ENCODE measurements around the gene KRT7. TPM values are rescaled to one million over a fixed set of nuclear protein-coding genes. Genes with fewer than 3 reads are reported as not detected.

The KRT7 gene
- total RNA-seq, 1 experiment from 2014 or later: 10.0 TPM

DNA sequence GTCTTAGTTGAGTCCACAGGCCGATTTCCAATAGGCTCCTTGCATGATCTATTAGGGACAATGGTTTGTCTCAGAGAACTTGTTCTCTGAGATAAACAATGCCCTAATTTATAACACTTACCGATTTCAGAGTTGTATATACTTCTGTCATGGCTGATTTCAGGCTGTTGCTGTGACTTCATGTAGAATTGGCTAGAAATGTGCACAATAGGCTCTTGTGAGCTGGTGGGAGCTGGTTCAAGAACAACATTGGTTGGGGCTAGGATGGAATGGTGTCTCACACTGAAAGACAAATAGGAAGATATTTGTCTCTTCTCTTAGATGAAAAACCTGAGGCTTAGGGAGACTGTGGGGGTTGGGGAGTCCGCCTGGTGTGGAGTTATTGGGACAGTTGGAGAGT is 34.7 kb downstream of the KRT7 start:
- WGBS (ENCODE audit: extremely low coverage, insufficient read length, low lambda C conversion rate): no CpG with 5 or more reads among the region's 3 CpGs
- peaks cover 30% of the 10 kb centered on the region for H3K27me3 Mint-ChIP-seq (ENCODE audit: low read depth)

More for the DNA sequence above, 34.7 kb downstream of the KRT7 start:
- Mint-ChIP-seq H3K36me3 (ENCODE audit: insufficient read depth in 1 of 3, low read depth in 3 of 3) (0 out of 7 replicates have a peak, but pooled peaks cover 0 to under 1% (median 0%) of the 10 kb centered on the region in 3 experiments), H3K4me3 (no peak overlapping the region), H3K27ac (no peak overlapping the region; a peak in 1 of 7 replicates), H3K9me3 (peaks cover 2% of the 10 kb centered on the region in 2 experiments; a peak in 3 of 5 replicates), H3K4me1 (peaks cover 0 to 2% of the 10 kb centered on the region in 2 experiments)
- H4K20me1 ChIP-seq (ENCODE audit: control insufficient read depth, insufficient read depth, insufficient read length): no peaks in the 10 kb centered on the region
- H3K18ac ChIP-seq (ENCODE audit: insufficient read length, low read depth, low read length): no peak overlapping the region
- no peak overlapping the region for H4K91ac ChIP-seq (ENCODE audit: insufficient read length, low read depth, low read length)
- H3K27me3 ChIP-seq (ENCODE audit: insufficient read depth, low read length): no peaks in the 10 kb centered on the region; the same call in 1 of the 2 replicates
- no peak overlapping the region for H2BK5ac ChIP-seq (ENCODE audit: insufficient read length, low read length)
- no peaks in the 10 kb centered on the region for H3K79me1 ChIP-seq (ENCODE audit: insufficient read depth, low read depth, low read length, poor library complexity, severe bottlenecking)
- no peak overlapping the region for H4K5ac ChIP-seq (ENCODE audit: insufficient read length, low read depth, low read length)
- H3K79me2 ChIP-seq (ENCODE audit: insufficient read depth, low read length): no peaks in the 10 kb centered on the region
- H3K14ac ChIP-seq (ENCODE audit: insufficient read depth, low read length): no peak overlapping the region
- no peak for DNase-seq
- TF ChIP-seq, protein P1, sequence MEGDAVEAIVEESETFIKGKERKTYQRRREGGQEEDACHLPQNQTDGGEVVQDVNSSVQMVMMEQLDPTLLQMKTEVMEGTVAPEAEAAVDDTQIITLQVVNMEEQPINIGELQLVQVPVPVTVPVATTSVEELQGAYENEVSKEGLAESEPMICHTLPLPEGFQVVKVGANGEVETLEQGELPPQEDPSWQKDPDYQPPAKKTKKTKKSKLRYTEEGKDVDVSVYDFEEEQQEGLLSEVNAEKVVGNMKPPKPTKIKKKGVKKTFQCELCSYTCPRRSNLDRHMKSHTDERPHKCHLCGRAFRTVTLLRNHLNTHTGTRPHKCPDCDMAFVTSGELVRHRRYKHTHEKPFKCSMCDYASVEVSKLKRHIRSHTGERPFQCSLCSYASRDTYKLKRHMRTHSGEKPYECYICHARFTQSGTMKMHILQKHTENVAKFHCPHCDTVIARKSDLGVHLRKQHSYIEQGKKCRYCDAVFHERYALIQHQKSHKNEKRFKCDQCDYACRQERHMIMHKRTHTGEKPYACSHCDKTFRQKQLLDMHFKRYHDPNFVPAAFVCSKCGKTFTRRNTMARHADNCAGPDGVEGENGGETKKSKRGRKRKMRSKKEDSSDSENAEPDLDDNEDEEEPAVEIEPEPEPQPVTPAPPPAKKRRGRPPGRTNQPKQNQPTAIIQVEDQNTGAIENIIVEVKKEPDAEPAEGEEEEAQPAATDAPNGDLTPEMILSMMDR (conservative IDR thresholded peaks at IDR 0.05): no peak
- H3K27ac ChIP-seq (ENCODE audit: insufficient read length, low read depth, low read length): no peak overlapping the region
- H3K4me1 ChIP-seq (ENCODE audit: insufficient read depth, low read length): no peaks in the 10 kb centered on the region
- no peak overlapping the region for H3K4ac ChIP-seq (ENCODE audit: low read depth, low read length)
- H3K23me2 ChIP-seq (ENCODE audit: insufficient read length, low read depth, low read length, poor library complexity, severe bottlenecking): no peaks in the 10 kb centered on the region
- no peak overlapping the region for H3K9ac ChIP-seq (ENCODE audit: extremely low read depth, insufficient read length, low read length)
- no peak overlapping the region for H2BK12ac ChIP-seq (ENCODE audit: insufficient read length, low read depth, low read length)
- no peak overlapping the region for H3K23ac ChIP-seq (ENCODE audit: insufficient read length, low read depth, low read length)
- H3K56ac ChIP-seq (ENCODE audit: insufficient read length, low read depth, low read length): no peak overlapping the region
- H3T11ph ChIP-seq (ENCODE audit: low read length): no peak overlapping the region
- no peak overlapping the region for H4K8ac ChIP-seq (replicated peaks; ENCODE audit: insufficient read length, low read depth, low read length)
- no peaks in the 10 kb centered on the region for H3K9me3 ChIP-seq (ENCODE audit: control insufficient read depth, low read depth, low read length)
- no peak overlapping the region for H2BK20ac ChIP-seq (ENCODE audit: low read depth, low read length, poor library complexity, severe bottlenecking)
- no peak overlapping the region for H2BK120ac ChIP-seq (ENCODE audit: low read depth, low read length, poor library complexity, severe bottlenecking)
- no peak overlapping the region for H3K4me2 ChIP-seq (ENCODE audit: insufficient read depth, insufficient read length, low read length)
- H2AFZ ChIP-seq (ENCODE audit: low read length): no peak overlapping the region
- H2BK15ac ChIP-seq (ENCODE audit: low read depth, low read length): no peak overlapping the region
- no peak overlapping the region for H2AK5ac ChIP-seq (ENCODE audit: insufficient read length, low read length)
